Measurements from ENCODE around the gene AOPEP.
"Not testable (repeated sequence)": the region's sequence is repeated elsewhere in the genome, so short reads cannot be mapped to it uniquely, and the experiment has no call there.

AOPEP gene

DNA sequence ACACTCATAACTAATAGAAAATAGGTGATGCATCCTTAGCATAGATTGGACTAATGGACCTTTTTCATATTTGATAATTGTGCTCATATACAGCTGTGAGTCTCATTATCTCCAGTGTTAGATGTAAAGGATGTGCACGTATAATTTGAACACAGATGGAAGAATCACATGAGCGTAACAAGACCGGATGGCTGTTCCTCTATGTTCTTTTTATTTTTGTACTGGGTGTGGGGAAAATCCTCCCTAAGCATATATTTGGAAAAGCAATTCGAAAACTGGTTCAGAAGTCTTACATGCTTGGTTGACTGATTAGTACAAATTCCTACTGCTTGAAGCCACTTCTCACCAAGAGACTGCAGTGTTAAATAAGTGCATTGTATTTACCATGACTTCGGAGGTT, 230.2 kb downstream of the AOPEP start:
- Histone ChIP-seq H3K4me1 (ENCODE audit: low read length) (peaks cover 20% of the 10 kb centered on the region), H2AFZ (ENCODE audit: low read length) (no peak overlapping the region)
- no peak for DNase-seq

GRCh38 chr9:94960964-94961363, 234.5 kb downstream of the AOPEP start:
- no peaks in the 10 kb centered on the region for H3K36me3 ChIP-seq (replicated peaks; ENCODE audit: insufficient read depth, low read length)
- no peaks in the 10 kb centered on the region for H3K4me1 ChIP-seq (ENCODE audit: low read length)
- no peak overlapping the region for H3K27ac ChIP-seq (ENCODE audit: low read length)
- H3K79me2 ChIP-seq (ENCODE audit: low read length), result no peaks in the 10 kb centered on the region
- no peak overlapping the region for H3K9ac ChIP-seq (ENCODE audit: low read length)
- H2AFZ ChIP-seq (ENCODE audit: low read length), result no peak overlapping the region
- no peaks in the 10 kb centered on the region for H3F3A ChIP-seq (ENCODE audit: insufficient read depth, low read length)
- TF ChIP-seq, protein P1, sequence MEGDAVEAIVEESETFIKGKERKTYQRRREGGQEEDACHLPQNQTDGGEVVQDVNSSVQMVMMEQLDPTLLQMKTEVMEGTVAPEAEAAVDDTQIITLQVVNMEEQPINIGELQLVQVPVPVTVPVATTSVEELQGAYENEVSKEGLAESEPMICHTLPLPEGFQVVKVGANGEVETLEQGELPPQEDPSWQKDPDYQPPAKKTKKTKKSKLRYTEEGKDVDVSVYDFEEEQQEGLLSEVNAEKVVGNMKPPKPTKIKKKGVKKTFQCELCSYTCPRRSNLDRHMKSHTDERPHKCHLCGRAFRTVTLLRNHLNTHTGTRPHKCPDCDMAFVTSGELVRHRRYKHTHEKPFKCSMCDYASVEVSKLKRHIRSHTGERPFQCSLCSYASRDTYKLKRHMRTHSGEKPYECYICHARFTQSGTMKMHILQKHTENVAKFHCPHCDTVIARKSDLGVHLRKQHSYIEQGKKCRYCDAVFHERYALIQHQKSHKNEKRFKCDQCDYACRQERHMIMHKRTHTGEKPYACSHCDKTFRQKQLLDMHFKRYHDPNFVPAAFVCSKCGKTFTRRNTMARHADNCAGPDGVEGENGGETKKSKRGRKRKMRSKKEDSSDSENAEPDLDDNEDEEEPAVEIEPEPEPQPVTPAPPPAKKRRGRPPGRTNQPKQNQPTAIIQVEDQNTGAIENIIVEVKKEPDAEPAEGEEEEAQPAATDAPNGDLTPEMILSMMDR (IDR thresholded peaks at IDR 0.05; ENCODE audit: low read length), result no peak
- TF ChIP-seq EZH2 (optimal IDR thresholded peaks at IDR 0.05; ENCODE audit: low read depth, low read length) (no peak), EZH2phosphoT487 (IDR thresholded peaks at IDR 0.05; ENCODE audit: low read length) (no peak)
- no peak overlapping the region for H3K4me3 ChIP-seq (ENCODE audit: low read length)
- DNase-seq, result no peak
- no peaks in the 10 kb centered on the region for H3K9me2 ChIP-seq (replicated peaks; ENCODE audit: insufficient read depth, low read length)
- no peaks in the 10 kb centered on the region for H3K27me3 ChIP-seq (replicated peaks; ENCODE audit: insufficient read depth, low read length)
- no peak overlapping the region for H3K4me2 ChIP-seq (ENCODE audit: low read depth, low read length)
- no peaks in the 10 kb centered on the region for H4K20me1 ChIP-seq (ENCODE audit: insufficient read depth, low read length)
- no peaks in the 10 kb centered on the region for H3K9me3 ChIP-seq (replicated peaks; ENCODE audit: insufficient read depth, low read length)

More for the DNA sequence above, 230.2 kb downstream of the AOPEP start:
- Histone ChIP-seq H3K9ac (ENCODE audit: low read length) (no peak overlapping the region), H3K9me3 (replicated peaks; ENCODE audit: insufficient read depth, low read length) (no peaks in the 10 kb centered on the region), H3K4me3 (ENCODE audit: low read length) (no peak overlapping the region), H3K79me2 (ENCODE audit: low read length) (no peaks in the 10 kb centered on the region), H3F3A (ENCODE audit: insufficient read depth, low read length) (peaks cover 21% of the 10 kb centered on the region), H3K36me3 (replicated peaks; ENCODE audit: insufficient read depth, low read length) (no peaks in the 10 kb centered on the region), H3K27ac (ENCODE audit: low read length) (no peak overlapping the region), H3K9me2 (replicated peaks; ENCODE audit: insufficient read depth, low read length) (no peaks in the 10 kb centered on the region), H3K4me2 (ENCODE audit: low read depth, low read length) (no peak overlapping the region), H4K20me1 (ENCODE audit: insufficient read depth, low read length) (no peaks in the 10 kb centered on the region), H3K27me3 (replicated peaks; ENCODE audit: insufficient read depth, low read length) (no peaks in the 10 kb centered on the region)
- TF ChIP-seq EZH2 (optimal IDR thresholded peaks at IDR 0.05; ENCODE audit: low read depth, low read length) (no peak), EZH2phosphoT487 (IDR thresholded peaks at IDR 0.05; ENCODE audit: low read length) (no peak)
- TF ChIP-seq, protein P1 (IDR thresholded peaks at IDR 0.05; ENCODE audit: low read length), result no peak

- Histone ChIP-seq H3K9me2 (replicated peaks; ENCODE audit: insufficient read depth, low read length) (no peaks in the 10 kb centered on the region), H2AFZ (ENCODE audit: low read length) (no peak overlapping the region), H3K4me3 (ENCODE audit: low read length) (no peak overlapping the region), H4K20me1 (ENCODE audit: insufficient read depth, low read length) (no peaks in the 10 kb centered on the region), H3K79me2 (ENCODE audit: low read length) (no peaks in the 10 kb centered on the region), H3K27me3 (replicated peaks; ENCODE audit: insufficient read depth, low read length) (no peaks in the 10 kb centered on the region), H3K36me3 (replicated peaks; ENCODE audit: insufficient read depth, low read length) (no peaks in the 10 kb centered on the region), H3K4me2 (ENCODE audit: low read depth, low read length) (no peak overlapping the region), H3K4me1 (ENCODE audit: low read length) (no peaks in the 10 kb centered on the region), H3K27ac (ENCODE audit: low read length) (no peak overlapping the region), H3K9me3 (replicated peaks; ENCODE audit: insufficient read depth, low read length) (no peaks in the 10 kb centered on the region), H3K9ac (ENCODE audit: low read length) (no peak overlapping the region), H3F3A (ENCODE audit: insufficient read depth, low read length) (no peaks in the 10 kb centered on the region)
- no peak for DNase-seq
- TF ChIP-seq EZH2phosphoT487 (IDR thresholded peaks at IDR 0.05; ENCODE audit: low read length), result no peak
- TF ChIP-seq, protein P1 (IDR thresholded peaks at IDR 0.05; ENCODE audit: low read length), result no peak
- no peak for TF ChIP-seq EZH2 (optimal IDR thresholded peaks at IDR 0.05; ENCODE audit: low read depth, low read length)
Measured at GRCh38 chr9:94961870-94962269, 235.4 kb downstream of the AOPEP start.

GRCh38 chr9:94965631-94966030, 239.1 kb downstream of the AOPEP start:
- not testable (repeated sequence) for H3K36me3 ChIP-seq (replicated peaks; ENCODE audit: insufficient read depth, low read length); H3K4me2 ChIP-seq (ENCODE audit: low read depth, low read length); H2AFZ ChIP-seq (ENCODE audit: low read length); H3K79me2 ChIP-seq (ENCODE audit: low read length); H3K27me3 ChIP-seq (replicated peaks; ENCODE audit: insufficient read depth, low read length); DNase-seq; H4K20me1 ChIP-seq (ENCODE audit: insufficient read depth, low read length); H3F3A ChIP-seq (ENCODE audit: insufficient read depth, low read length); H3K9me3 ChIP-seq (replicated peaks; ENCODE audit: insufficient read depth, low read length); H3K9ac ChIP-seq (ENCODE audit: low read length); H3K27ac ChIP-seq (ENCODE audit: low read length); H3K9me2 ChIP-seq (replicated peaks; ENCODE audit: insufficient read depth, low read length); H3K4me1 ChIP-seq (ENCODE audit: low read length); H3K4me3 ChIP-seq (ENCODE audit: low read length)

- H4K20me1 ChIP-seq (ENCODE audit: insufficient read depth, low read length); H3K9me3 ChIP-seq (replicated peaks; ENCODE audit: insufficient read depth, low read length); H3F3A ChIP-seq (ENCODE audit: insufficient read depth, low read length); H3K4me1 ChIP-seq (ENCODE audit: low read length); H3K4me2 ChIP-seq (ENCODE audit: low read depth, low read length); H3K9me2 ChIP-seq (replicated peaks; ENCODE audit: insufficient read depth, low read length); H3K27me3 ChIP-seq (replicated peaks; ENCODE audit: insufficient read depth, low read length); DNase-seq; H3K4me3 ChIP-seq (ENCODE audit: low read length); H3K36me3 ChIP-seq (replicated peaks; ENCODE audit: insufficient read depth, low read length); H3K79me2 ChIP-seq (ENCODE audit: low read length); H2AFZ ChIP-seq (ENCODE audit: low read length); H3K9ac ChIP-seq (ENCODE audit: low read length); H3K27ac ChIP-seq (ENCODE audit: low read length): not testable (repeated sequence)
Measured at GRCh38 chr9:94966046-94966445, 239.5 kb downstream of the AOPEP start.

Measured in MM.1S (cell line).